A673 (cell line): Measurements from ENCODE around the gene ZP2. TPM values are rescaled to one million over a fixed set of nuclear protein-coding genes. Genes with fewer than 3 reads are reported as not detected.

ENCODE experiments used
- BruUV-seq: library from RNA; stranded (reverse); fragments of 400-500 nt; replicated peaks from 2 replicates; lab custom pipeline; 2021; lab: Mats Ljungman, UMichigan
- CTCF ChIA-PET: fragments of 300-600 bp; sonication (Branson Sonifier 250); formaldehyde crosslinking; loops from one replicate; lab custom pipeline; 2022; ENCODE audit warnings: antibody characterized with exemption; lab: Charles Lee
- POLR2A ChIA-PET: fragments of 300-600 bp; sonication (Branson Sonifier 250); formaldehyde crosslinking; loops from one replicate; lab custom pipeline; 2022; ENCODE audit warnings: antibody characterized with exemption; ENCODE audit not compliant: low non-redundant PET; lab: Charles Lee
- DNase-seq: peaks from one replicate; pipeline ENCODE4 v3.0.0-alpha.2; 2015; ENCODE audit warnings: low spot score
- H3K27ac ChIP-seq: fragments of 200-600 bp; sonication (generic); 2 replicates; pipeline ENCODE4 v1.5.1; 2016; ENCODE audit warnings: mixed run types, low read depth, mild to moderate bottlenecking, mixed read lengths, antibody characterized with exemption, low read length; ENCODE audit not compliant: poor library complexity, severe bottlenecking
- H3K27me3 ChIP-seq: fragments of 200-600 bp; sonication (generic); replicated peaks from 2 replicates; pipeline ENCODE4 v1.6.1; 2017; ENCODE audit warnings: mixed run types, low read depth, mild to moderate bottlenecking, mixed read lengths, antibody characterized with exemption, low read length; ENCODE audit not compliant: insufficient read depth, poor library complexity
- H3K36me3 ChIP-seq: fragments of 200-600 bp; sonication (generic); 2 replicates; pipeline ENCODE4 v1.6.1; 2016; ENCODE audit warnings: mixed run types, mild to moderate bottlenecking, mixed read lengths, antibody characterized with exemption, low read length; ENCODE audit not compliant: insufficient read depth, poor library complexity, severe bottlenecking
- H3K4me1 ChIP-seq: fragments of 200-600 bp; sonication (generic); 2 replicates; pipeline ENCODE4 v1.6.1; 2017; ENCODE audit warnings: mixed run types, mild to moderate bottlenecking, mixed read lengths, antibody characterized with exemption, low read length; ENCODE audit not compliant: insufficient read depth, poor library complexity, severe bottlenecking
- H3K4me3 ChIP-seq: fragments of 200-600 bp; sonication (generic); 2 replicates; pipeline ENCODE4 v1.5.1; 2016; ENCODE audit warnings: low read depth, mixed run types, mild to moderate bottlenecking, mixed read lengths, low read length; ENCODE audit not compliant: poor library complexity, severe bottlenecking
- H3K9me3 ChIP-seq: fragments of 200-600 bp; sonication (generic); 2 replicates; pipeline ENCODE4 v1.6.1; 2016; ENCODE audit warnings: mixed run types, low read depth, mild to moderate bottlenecking, mixed read lengths, antibody characterized with exemption, low read length; ENCODE audit not compliant: poor library complexity, severe bottlenecking
- CTCF ChIP-seq: fragments of 300-800, 200-600 bp; sonication (generic); conservative IDR thresholded peaks from 2 replicates; pipeline ENCODE4 v1.5.1; 2017; ENCODE audit warnings: low read depth, mild to moderate bottlenecking, antibody characterized with exemption, low read length, moderate library complexity, mixed read lengths
- EZH2 ChIP-seq: fragments of 200-600 bp; sonication (generic); IDR thresholded peaks from 2 replicates; pipeline ENCODE4 v1.6.1; 2017; ENCODE audit warnings: borderline replicate concordance, low read depth, mild to moderate bottlenecking, mixed read lengths, antibody characterized with exemption, low read length; ENCODE audit not compliant: poor library complexity, severe bottlenecking
- intact Hi-C: fragments of 100-400 bp; cut with micrococcal nuclease; formaldehyde crosslinking; loops from one replicate; pipeline ENCODE4 v1.10.0; 2022; ENCODE audit not compliant: unreplicated experiment
- total RNA-seq: library from RNA; stranded (reverse); gene quantifications from 2 replicates; pipeline ENCODE4 v1.2.3, GENCODE V29; 2021

ZP2 gene
- total RNA-seq, 1 experiment from 2014 or later: not detected

- TF ChIP-seq CTCF (no peak), EZH2 (no peak)
- DNase-seq: no peak
- H3K9me3 ChIP-seq: no peaks in the 10 kb centered on the region
- no peaks in the 10 kb centered on the region for H3K36me3 ChIP-seq
- H3K4me3 ChIP-seq: no peak overlapping the region
- no peaks in the 10 kb centered on the region for H3K4me1 ChIP-seq
- ChIA-PET POLR2A (no interaction called here), CTCF (no interaction called here)
- intact Hi-C loops: no loop called here
- peaks cover 34% of the 10 kb centered on the region for H3K27me3 ChIP-seq
- H3K27ac ChIP-seq: no peak overlapping the region
- no TSS peak for BruUV-seq
Measured at GRCh38 chr16:21194771-21195301, 16.5 kb downstream of the ZP2 start.

- Histone ChIP-seq H3K9me3 (no peaks in the 10 kb centered on the region), H3K4me1 (no peaks in the 10 kb centered on the region), H3K27ac (no peak overlapping the region), H3K4me3 (no peak overlapping the region), H3K36me3 (no peaks in the 10 kb centered on the region), H3K27me3 (peaks cover 21% of the 10 kb centered on the region)
- CTCF ChIA-PET: no interaction called here
- BruUV-seq: no TSS peak
- intact Hi-C loops: no loop called here
- DNase-seq: no peak
- POLR2A ChIA-PET: no interaction called here
- TF ChIP-seq EZH2 (no peak), CTCF (no peak)
Measured at GRCh38 chr16:21192991-21193390, 18.4 kb downstream of the ZP2 start.

DNA sequence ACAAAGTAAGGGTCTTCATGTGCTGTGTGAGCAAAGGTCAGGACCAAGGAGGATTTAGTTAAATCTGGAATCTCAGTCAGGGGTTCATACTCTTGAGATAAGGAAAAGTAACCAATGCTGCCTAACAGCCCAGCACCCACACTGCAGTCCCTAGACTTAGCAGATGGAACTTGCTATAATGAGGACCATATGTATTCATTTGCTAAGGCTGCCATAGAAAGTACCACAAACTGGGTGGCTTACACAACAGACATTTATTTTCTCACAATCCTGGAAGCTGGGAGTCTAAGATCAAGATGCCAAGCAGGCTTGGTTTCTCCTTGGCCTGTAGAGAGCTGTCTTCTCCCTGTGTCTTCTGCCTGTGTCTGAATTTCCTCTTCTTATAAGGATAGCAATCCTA, 20.8 kb downstream of the ZP2 start:
- H3K27ac ChIP-seq: no peak overlapping the region
- H3K36me3 ChIP-seq: no peaks in the 10 kb centered on the region
- H3K4me3 ChIP-seq: no peak overlapping the region
- POLR2A ChIA-PET: no interaction called here
- H3K27me3 ChIP-seq: peaks cover 8% of the 10 kb centered on the region
- DNase-seq: peak; percentile 18
- TF ChIP-seq CTCF (no peak), EZH2 (no peak)
- CTCF ChIA-PET: interaction anchor here (0.6 kb wide), 1 partner anchor 87 kb away, joined by 4 read pairs; no protein-coding TSS in a partner anchor
- no peaks in the 10 kb centered on the region for H3K9me3 ChIP-seq
- intact Hi-C loops: no loop called here
- BruUV-seq: no TSS peak
- no peaks in the 10 kb centered on the region for H3K4me1 ChIP-seq
